HEK293 (cell line): ENCODE results near the gene NDOR1.

ENCODE experiments used
- EGR2 ChIP-seq: fragments of 450-650 bp; formaldehyde crosslinking; IDR thresholded peaks from 2 replicates; pipeline ENCODE4 v1.5.1; 2016; ENCODE audit warnings: low read depth, missing biosample characterization, missing genetic modification characterization
- HOXD13 ChIP-seq: sonication (generic); formaldehyde crosslinking; IDR thresholded peaks from 2 replicates; pipeline ENCODE4 v1.8.0; 2022; ENCODE audit warnings: missing genetic modification reagents, borderline replicate concordance
- KLF7 ChIP-seq: fragments of 450-650 bp; formaldehyde crosslinking; IDR thresholded peaks from 2 replicates; pipeline ENCODE4 v1.5.1; 2016; ENCODE audit warnings: missing biosample characterization, missing genetic modification characterization, borderline replicate concordance
- MYNN ChIP-seq: fragments of 450-650 bp; formaldehyde crosslinking; IDR thresholded peaks from 2 replicates; pipeline ENCODE4 v1.5.1; 2016; ENCODE audit warnings: missing biosample characterization, missing genetic modification characterization, borderline replicate concordance
- MZF1 ChIP-seq: fragments of 450-650 bp; formaldehyde crosslinking; IDR thresholded peaks from 2 replicates; pipeline ENCODE4 v1.5.1; 2017; ENCODE audit warnings: missing biosample characterization, missing genetic modification characterization, borderline replicate concordance
- OVOL3 ChIP-seq: fragments of 450-650 bp; formaldehyde crosslinking; IDR thresholded peaks from 2 replicates; pipeline ENCODE4 v1.5.1; 2016; ENCODE audit warnings: missing biosample characterization, missing genetic modification characterization
- RBAK ChIP-seq: fragments of 450-650 bp; formaldehyde crosslinking; IDR thresholded peaks from 2 replicates; pipeline ENCODE4 v1.5.1; 2016; ENCODE audit warnings: missing biosample characterization, missing genetic modification characterization
- ZBTB21 ChIP-seq: fragments of 450-650 bp; formaldehyde crosslinking; IDR thresholded peaks from 2 replicates; pipeline ENCODE4 v1.5.1; 2017; ENCODE audit warnings: missing biosample characterization, missing genetic modification characterization
- ZFP37 ChIP-seq: fragments of 450-650 bp; formaldehyde crosslinking; IDR thresholded peaks from 2 replicates; pipeline ENCODE4 v1.5.1; 2016; ENCODE audit warnings: missing biosample characterization, missing genetic modification characterization
- ZNF114 ChIP-seq: fragments of 450-650 bp; formaldehyde crosslinking; IDR thresholded peaks from 2 replicates; pipeline ENCODE4 v1.5.0; 2017; ENCODE audit warnings: missing biosample characterization, missing genetic modification characterization
- ZNF16 ChIP-seq: fragments of 450-650 bp; formaldehyde crosslinking; IDR thresholded peaks from 2 replicates; pipeline ENCODE4 v1.5.1; 2016; ENCODE audit warnings: low read depth, missing biosample characterization, missing genetic modification characterization
- ZNF174 ChIP-seq: fragments of 450-650 bp; formaldehyde crosslinking; IDR thresholded peaks from 2 replicates; pipeline ENCODE4 v1.5.0; 2017; ENCODE audit warnings: missing biosample characterization, mild to moderate bottlenecking, missing genetic modification characterization
- ZNF202 ChIP-seq: fragments of 450-650 bp; formaldehyde crosslinking; IDR thresholded peaks from 2 replicates; pipeline ENCODE4 v1.5.1; 2016; ENCODE audit warnings: missing biosample characterization, missing genetic modification characterization, borderline replicate concordance
- ZNF266 ChIP-seq: fragments of 450-650 bp; formaldehyde crosslinking; IDR thresholded peaks from 2 replicates; pipeline ENCODE4 v1.5.1; 2016; ENCODE audit warnings: missing biosample characterization, missing genetic modification characterization, low read depth
- ZNF311 ChIP-seq: fragments of 450-650 bp; formaldehyde crosslinking; IDR thresholded peaks from 2 replicates; pipeline ENCODE4 v1.5.1; 2017; ENCODE audit warnings: missing biosample characterization, missing genetic modification characterization, borderline replicate concordance
- ZNF423 ChIP-seq: fragments of 450-650 bp; formaldehyde crosslinking; IDR thresholded peaks from 2 replicates; pipeline ENCODE4 v1.5.1; 2016; ENCODE audit warnings: missing biosample characterization, missing genetic modification characterization
- ZNF426 ChIP-seq: fragments of 450-650 bp; formaldehyde crosslinking; IDR thresholded peaks from 2 replicates; pipeline ENCODE4 v1.5.1; 2017; ENCODE audit warnings: missing biosample characterization, missing genetic modification characterization, mild to moderate bottlenecking, inconsistent platforms, moderate library complexity
- ZNF548 ChIP-seq: fragments of 450-650 bp; formaldehyde crosslinking; IDR thresholded peaks from 2 replicates; pipeline ENCODE4 v1.5.1; 2016; ENCODE audit warnings: missing biosample characterization, missing genetic modification characterization
- ZNF654 ChIP-seq: fragments of 450-650 bp; formaldehyde crosslinking; IDR thresholded peaks from 2 replicates; pipeline ENCODE4 v1.5.1; 2016; ENCODE audit warnings: low read depth, missing biosample characterization, missing genetic modification characterization
- ZNF660 ChIP-seq: fragments of 450-650 bp; IDR thresholded peaks from 2 replicates; pipeline ENCODE4 v1.5.1; 2018; ENCODE audit warnings: missing biosample characterization, mild to moderate bottlenecking, missing genetic modification characterization
- ZNF785 ChIP-seq: fragments of 450-650 bp; formaldehyde crosslinking; IDR thresholded peaks from 2 replicates; pipeline ENCODE4 v1.5.1; 2016; ENCODE audit warnings: missing biosample characterization, missing genetic modification characterization
- TF ChIP-seq, protein P1 (sequence below): fragments of 450-650 bp; formaldehyde crosslinking; IDR thresholded peaks from 2 replicates; pipeline ENCODE4 v1.5.1; 2016; ENCODE audit warnings: missing biosample characterization, missing genetic modification characterization, borderline replicate concordance
- TF ChIP-seq, protein P2 (sequence below): fragments of 450-650 bp; formaldehyde crosslinking; IDR thresholded peaks from 2 replicates; pipeline ENCODE4 v1.5.1; 2016; ENCODE audit warnings: missing biosample characterization, missing genetic modification characterization
- TF ChIP-seq, protein P3 (sequence below): fragments of 450-650 bp; formaldehyde crosslinking; IDR thresholded peaks from 2 replicates; pipeline ENCODE4 v1.5.1; 2016; ENCODE audit warnings: missing biosample characterization, missing genetic modification characterization, low read depth
- TF ChIP-seq, protein P4 (sequence below): fragments of 450-650 bp; formaldehyde crosslinking; IDR thresholded peaks from 2 replicates; pipeline ENCODE4 v1.5.1; 2016; ENCODE audit warnings: missing biosample characterization, missing genetic modification characterization
- TF ChIP-seq, protein P5 (sequence below): fragments of 450-650 bp; formaldehyde crosslinking; IDR thresholded peaks from 2 replicates; pipeline ENCODE4 v1.5.1; 2016; ENCODE audit warnings: missing biosample characterization, missing genetic modification characterization

The NDOR1 gene

DNA sequence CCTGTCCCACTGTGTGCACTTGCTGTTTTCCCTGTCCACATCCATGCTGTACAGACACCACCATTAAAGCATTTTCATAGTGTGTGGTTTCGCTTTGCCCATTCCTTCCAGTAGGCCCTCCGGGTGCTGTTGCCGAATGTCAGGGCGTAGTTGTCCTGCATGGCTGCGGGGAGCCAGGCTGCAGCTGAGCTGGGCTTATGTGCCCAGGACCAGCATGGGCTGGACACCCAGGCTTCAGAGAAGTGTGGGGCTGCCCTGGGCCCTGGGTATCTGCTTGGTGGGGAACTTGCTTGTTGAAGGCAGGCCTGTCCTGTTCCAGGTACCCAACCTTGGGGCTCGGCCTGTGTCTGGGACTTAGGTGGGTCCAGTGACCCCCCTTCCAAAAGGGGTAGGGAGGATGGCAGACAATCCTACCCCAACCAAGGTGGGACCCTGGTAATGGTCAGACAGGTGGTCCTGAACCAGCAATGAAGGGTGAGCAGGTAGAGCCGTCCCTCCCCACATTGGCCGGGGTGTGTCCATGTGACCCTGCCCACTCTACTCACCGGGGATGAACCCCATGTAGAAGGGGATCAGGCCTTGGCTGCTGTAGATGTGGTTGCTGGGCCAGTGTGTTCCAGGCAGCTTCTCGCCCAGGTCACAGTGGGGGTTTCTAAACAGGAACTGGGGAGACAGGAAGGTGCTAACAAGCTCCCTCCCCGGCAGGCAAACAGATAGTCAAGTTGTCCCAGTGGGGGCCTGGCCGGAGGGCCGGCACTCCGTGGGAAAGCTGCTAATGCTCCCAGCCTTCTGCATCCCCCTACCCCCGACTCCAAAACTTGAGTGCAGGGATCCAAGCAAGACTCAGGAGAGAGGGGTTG lies 38.4 kb downstream of the NDOR1 start (continued):
- no peak for TF ChIP-seq OVOL3 (tag by site-specific recombination)
- no peak for TF ChIP-seq ZNF654 (tag by site-specific recombination)
- TF ChIP-seq, protein P1, sequence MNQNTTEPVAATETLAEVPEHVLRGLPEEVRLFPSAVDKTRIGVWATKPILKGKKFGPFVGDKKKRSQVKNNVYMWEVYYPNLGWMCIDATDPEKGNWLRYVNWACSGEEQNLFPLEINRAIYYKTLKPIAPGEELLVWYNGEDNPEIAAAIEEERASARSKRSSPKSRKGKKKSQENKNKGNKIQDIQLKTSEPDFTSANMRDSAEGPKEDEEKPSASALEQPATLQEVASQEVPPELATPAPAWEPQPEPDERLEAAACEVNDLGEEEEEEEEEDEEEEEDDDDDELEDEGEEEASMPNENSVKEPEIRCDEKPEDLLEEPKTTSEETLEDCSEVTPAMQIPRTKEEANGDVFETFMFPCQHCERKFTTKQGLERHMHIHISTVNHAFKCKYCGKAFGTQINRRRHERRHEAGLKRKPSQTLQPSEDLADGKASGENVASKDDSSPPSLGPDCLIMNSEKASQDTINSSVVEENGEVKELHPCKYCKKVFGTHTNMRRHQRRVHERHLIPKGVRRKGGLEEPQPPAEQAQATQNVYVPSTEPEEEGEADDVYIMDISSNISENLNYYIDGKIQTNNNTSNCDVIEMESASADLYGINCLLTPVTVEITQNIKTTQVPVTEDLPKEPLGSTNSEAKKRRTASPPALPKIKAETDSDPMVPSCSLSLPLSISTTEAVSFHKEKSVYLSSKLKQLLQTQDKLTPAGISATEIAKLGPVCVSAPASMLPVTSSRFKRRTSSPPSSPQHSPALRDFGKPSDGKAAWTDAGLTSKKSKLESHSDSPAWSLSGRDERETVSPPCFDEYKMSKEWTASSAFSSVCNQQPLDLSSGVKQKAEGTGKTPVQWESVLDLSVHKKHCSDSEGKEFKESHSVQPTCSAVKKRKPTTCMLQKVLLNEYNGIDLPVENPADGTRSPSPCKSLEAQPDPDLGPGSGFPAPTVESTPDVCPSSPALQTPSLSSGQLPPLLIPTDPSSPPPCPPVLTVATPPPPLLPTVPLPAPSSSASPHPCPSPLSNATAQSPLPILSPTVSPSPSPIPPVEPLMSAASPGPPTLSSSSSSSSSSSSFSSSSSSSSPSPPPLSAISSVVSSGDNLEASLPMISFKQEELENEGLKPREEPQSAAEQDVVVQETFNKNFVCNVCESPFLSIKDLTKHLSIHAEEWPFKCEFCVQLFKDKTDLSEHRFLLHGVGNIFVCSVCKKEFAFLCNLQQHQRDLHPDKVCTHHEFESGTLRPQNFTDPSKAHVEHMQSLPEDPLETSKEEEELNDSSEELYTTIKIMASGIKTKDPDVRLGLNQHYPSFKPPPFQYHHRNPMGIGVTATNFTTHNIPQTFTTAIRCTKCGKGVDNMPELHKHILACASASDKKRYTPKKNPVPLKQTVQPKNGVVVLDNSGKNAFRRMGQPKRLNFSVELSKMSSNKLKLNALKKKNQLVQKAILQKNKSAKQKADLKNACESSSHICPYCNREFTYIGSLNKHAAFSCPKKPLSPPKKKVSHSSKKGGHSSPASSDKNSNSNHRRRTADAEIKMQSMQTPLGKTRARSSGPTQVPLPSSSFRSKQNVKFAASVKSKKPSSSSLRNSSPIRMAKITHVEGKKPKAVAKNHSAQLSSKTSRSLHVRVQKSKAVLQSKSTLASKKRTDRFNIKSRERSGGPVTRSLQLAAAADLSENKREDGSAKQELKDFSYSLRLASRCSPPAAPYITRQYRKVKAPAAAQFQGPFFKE (tag by site-specific recombination): no peak
- TF ChIP-seq ZNF548: no peak
- TF ChIP-seq ZNF114 (tag by site-specific recombination): no peak
- TF ChIP-seq ZNF16 (tag by site-specific recombination): no peak
- no peak for TF ChIP-seq ZNF311 (tag by site-specific recombination)
- no peak; the same call in 1 of the 2 replicates for TF ChIP-seq ZFP37 (tag by site-specific recombination)
- TF ChIP-seq, protein P2, sequence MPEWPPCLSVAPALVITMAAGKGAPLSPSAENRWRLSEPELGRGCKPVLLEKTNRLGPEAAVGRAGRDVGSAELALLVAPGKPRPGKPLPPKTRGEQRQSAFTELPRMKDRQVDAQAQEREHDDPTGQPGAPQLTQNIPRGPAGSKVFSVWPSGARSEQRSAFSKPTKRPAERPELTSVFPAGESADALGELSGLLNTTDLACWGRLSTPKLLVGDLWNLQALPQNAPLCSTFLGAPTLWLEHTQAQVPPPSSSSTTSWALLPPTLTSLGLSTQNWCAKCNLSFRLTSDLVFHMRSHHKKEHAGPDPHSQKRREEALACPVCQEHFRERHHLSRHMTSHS (tag by site-specific recombination): no peak
- TF ChIP-seq ZNF660: 0 out of 2 replicates have a peak, but pooled peaks have one; percentile 45
- TF ChIP-seq ZNF174 (tag by site-specific recombination): no peak
- no peak; the same call in 1 of the 2 replicates for TF ChIP-seq KLF7 (tag by site-specific recombination)
- no peak for TF ChIP-seq MZF1 (tag by site-specific recombination)
- TF ChIP-seq ZNF202 (tag by site-specific recombination): no peak
- TF ChIP-seq, protein P3, sequence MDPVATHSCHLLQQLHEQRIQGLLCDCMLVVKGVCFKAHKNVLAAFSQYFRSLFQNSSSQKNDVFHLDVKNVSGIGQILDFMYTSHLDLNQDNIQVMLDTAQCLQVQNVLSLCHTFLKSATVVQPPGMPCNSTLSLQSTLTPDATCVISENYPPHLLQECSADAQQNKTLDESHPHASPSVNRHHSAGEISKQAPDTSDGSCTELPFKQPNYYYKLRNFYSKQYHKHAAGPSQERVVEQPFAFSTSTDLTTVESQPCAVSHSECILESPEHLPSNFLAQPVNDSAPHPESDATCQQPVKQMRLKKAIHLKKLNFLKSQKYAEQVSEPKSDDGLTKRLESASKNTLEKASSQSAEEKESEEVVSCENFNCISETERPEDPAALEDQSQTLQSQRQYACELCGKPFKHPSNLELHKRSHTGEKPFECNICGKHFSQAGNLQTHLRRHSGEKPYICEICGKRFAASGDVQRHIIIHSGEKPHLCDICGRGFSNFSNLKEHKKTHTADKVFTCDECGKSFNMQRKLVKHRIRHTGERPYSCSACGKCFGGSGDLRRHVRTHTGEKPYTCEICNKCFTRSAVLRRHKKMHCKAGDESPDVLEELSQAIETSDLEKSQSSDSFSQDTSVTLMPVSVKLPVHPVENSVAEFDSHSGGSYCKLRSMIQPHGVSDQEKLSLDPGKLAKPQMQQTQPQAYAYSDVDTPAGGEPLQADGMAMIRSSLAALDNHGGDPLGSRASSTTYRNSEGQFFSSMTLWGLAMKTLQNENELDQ (tag by site-specific recombination): no peak
- no peak for TF ChIP-seq RBAK (tag by site-specific recombination)
- TF ChIP-seq ZNF426 (tag by site-specific recombination): no peak
- TF ChIP-seq EGR2 (tag by site-specific recombination): no peak
- no peak for TF ChIP-seq ZNF266 (tag by site-specific recombination)
- TF ChIP-seq, protein P4, sequence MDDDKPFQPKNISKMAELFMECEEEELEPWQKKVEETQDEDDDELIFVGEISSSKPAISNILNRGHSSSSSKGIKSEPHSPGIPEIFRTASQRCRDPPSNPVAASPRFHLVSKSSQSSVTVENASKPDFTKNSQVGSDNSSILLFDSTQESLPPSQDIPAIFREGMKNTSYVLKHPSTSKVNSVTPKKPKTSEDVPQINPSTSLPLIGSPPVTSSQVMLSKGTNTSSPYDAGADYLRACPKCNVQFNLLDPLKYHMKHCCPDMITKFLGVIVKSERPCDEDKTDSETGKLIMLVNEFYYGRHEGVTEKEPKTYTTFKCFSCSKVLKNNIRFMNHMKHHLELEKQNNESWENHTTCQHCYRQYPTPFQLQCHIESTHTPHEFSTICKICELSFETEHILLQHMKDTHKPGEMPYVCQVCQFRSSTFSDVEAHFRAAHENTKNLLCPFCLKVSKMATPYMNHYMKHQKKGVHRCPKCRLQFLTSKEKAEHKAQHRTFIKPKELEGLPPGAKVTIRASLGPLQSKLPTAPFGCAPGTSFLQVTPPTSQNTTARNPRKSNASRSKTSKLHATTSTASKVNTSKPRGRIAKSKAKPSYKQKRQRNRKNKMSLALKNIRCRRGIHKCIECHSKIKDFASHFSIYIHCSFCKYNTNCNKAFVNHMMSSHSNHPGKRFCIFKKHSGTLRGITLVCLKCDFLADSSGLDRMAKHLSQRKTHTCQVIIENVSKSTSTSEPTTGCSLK (tag by site-specific recombination): no peak
- no peak for TF ChIP-seq MYNN (tag by site-specific recombination)
- TF ChIP-seq ZNF423 (tag by site-specific recombination): 0 out of 2 replicates have a peak, but pooled peaks have one; percentile 9
- TF ChIP-seq HOXD13 (CRISPR knock-in tag): no peak
- TF ChIP-seq, protein P5, sequence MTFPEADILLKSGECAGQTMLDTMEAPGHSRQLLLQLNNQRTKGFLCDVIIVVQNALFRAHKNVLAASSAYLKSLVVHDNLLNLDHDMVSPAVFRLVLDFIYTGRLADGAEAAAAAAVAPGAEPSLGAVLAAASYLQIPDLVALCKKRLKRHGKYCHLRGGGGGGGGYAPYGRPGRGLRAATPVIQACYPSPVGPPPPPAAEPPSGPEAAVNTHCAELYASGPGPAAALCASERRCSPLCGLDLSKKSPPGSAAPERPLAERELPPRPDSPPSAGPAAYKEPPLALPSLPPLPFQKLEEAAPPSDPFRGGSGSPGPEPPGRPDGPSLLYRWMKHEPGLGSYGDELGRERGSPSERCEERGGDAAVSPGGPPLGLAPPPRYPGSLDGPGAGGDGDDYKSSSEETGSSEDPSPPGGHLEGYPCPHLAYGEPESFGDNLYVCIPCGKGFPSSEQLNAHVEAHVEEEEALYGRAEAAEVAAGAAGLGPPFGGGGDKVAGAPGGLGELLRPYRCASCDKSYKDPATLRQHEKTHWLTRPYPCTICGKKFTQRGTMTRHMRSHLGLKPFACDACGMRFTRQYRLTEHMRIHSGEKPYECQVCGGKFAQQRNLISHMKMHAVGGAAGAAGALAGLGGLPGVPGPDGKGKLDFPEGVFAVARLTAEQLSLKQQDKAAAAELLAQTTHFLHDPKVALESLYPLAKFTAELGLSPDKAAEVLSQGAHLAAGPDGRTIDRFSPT (tag by site-specific recombination): no peak; the same call in 1 of the 2 replicates
- TF ChIP-seq ZNF785 (tag by site-specific recombination): no peak
- TF ChIP-seq ZBTB21: no peak
